GM19328 (cell line): Measurements from ENCODE around the gene LEMD1.

Experiments
- ATAC-seq: cut with Tn5 transposase; IDR thresholded peaks from one replicate; pipeline ENCODE4 v1.9.1; 2021; ENCODE audit warnings: mild to moderate bottlenecking, moderate library complexity; ENCODE audit not compliant: unreplicated experiment

Gene LEMD1, protein sequence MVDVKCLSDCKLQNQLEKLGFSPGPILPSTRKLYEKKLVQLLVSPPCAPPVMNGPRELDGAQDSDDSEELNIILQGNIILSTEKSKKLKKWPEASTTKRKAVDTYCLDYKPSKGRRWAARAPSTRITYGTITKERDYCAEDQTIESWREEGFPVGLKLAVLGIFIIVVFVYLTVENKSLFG

DNA sequence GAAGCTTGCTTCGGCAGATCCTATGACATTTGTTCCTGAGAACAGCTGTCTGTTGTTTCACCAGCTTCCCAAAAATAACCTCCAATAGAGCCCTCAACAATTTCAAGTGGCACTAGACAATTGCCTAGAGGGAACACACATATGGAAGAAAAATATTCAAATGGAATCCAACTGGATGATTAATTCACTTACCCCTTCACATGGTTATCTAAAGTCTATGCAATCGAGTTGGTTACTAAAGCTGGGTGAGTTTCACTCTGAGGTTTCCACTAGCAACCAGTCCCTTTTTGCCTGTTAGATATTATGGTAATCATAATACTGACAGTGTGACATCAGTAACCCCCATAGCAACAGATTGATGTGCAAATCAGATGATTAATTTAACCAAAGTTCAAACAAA lies at the start of gene LEMD1:
LEMD1 (minus strand) TSS at position 259 of the 400 bp plus-strand sequence. CDS start 1,520 bp downstream, outside the sequence.
- no peak for ATAC-seq

DNA sequence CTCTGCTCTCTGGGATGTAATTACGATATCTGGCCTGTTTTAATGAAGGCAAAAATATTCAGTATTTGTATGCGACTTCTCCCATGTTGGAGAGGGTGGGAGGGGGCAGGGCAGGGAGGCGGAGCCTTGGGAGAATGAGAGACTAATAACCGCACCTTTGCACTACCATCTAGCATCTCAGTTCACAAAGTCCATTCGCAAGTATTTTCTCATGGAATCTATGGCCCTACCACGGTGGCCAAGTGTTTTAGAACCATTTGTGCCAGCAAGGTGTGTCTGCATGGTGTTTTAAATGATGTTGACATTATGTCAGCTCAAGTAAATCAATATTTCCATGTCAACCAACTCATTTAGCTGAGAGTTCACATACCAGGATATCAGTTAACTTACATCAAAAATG lies 48.3 kb upstream of the LEMD1 start:
- ATAC-seq: no peak

DNA sequence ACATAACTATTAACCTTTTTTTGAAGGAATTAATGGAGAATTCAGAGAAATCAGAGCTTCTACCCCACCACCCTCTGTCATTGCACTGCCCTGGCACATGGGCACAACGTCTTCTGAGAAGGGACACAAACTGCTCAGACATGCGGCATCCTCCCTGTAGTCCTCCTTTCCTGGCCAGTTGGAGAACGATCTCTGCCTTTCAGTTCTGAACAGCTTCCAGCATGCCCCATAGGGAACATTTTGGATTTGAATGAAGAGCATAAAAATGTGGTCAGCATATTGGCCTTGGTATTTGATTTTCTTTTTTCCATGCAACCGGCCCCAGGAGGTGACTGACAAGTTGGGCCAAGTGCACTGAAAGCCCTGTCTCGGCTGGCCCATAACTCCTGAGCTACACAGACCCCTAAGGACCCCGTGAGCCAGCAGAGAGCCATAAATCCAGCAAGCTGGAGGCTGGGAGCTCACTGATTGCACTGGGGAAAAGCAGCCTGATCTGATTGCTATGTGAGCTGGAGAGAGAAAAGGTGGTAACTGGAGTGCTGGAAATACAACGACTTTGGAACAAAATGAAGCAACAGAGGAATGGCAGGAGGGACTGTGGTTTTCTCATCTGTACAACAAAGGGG lies 44.9 kb upstream of the LEMD1 start:
- no peak for ATAC-seq

DNA sequence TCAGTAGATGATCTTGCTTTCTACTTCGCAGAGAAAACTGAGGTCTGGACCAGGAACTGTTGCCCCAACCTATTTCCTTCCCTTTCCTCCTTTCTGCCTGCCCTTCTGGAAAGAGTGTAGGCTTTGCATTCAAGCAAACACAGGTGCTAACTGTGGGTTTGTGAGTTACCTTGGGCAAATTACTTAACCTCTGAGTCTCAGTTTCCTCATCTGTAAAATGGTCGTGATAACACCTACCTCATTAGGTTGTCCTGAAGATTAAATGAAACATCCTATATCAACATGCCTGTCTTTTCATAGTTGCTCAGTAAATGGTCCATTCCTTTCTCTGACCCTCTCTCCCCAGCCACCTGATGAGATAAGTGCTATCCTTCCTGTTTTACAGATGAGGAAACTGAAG lies 43.5 kb upstream of the LEMD1 start:
- no peak for ATAC-seq

GRCh38 chr1:205458777-205459566 lies 37.1 kb upstream of the LEMD1 start:
- no peak for ATAC-seq

DNA sequence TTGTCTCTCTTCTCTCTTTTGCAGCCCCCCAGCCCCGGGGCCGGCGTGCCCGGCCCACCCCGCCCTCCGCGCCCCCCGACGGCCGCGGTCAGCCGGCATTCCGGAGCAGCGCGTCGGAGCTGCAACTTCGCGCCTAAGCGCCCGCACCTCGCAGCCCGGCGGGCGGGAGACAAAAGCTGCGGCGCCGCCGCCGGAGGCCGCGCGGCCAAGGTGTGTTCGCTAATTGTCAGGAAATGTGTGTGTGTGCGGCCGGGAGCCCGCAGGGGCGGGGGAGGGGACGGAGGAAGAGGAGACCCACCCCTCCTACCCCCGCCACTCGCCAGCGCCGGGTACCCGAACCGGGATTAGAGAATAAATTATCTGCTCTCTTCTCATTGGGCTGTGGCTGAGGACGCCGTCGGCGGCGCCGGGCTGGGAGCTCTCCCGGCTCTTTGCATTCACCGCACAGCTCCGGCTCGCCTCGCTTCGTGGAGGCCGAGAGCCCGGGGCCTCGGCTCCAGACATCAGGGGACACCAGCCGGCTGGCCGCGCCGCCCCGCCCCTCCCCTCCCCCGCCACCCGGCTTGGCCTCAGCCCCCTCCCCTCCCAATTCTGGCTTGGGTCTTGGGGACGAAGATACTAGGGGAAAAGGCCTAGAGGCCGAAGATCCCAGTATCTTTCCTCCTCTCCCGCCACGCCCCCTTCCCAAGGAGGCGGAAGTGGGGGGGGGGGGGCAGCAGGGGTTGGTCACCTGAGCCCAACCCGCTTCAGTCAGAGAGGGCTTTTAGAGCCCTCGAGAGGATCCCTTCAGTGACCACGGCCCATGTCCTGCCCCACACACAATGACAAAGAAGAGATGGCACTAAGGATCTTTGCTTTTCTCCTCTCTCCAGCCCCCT lies 35.3 kb upstream of the LEMD1 start:
- ATAC-seq: no peak

DNA sequence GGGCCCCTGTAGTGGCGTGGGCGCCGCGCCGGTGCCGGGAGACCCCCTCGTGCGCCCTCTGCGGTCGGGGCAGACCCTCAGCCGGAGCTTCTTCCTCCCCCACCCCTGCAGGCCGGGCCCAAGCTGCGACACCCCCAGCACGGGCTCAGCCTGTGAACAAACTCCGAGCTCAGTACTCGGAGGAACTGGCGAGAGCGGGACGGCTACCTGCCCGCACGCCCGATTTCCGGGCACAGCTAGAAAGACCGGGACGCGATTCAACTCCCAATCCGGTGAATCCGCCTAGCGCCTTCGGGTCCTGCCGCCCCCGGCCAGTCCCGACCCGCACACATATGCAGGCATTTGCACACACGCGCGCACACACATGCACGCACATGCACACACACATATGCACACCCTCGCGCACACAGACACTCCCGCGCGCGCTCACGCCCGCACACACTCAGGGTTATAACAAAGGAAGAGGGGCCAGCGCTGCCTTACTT lies 34.6 kb upstream of the LEMD1 start:
- no peak for ATAC-seq

GRCh38 chr1:205455581-205456382 lies 33.9 kb upstream of the LEMD1 start, which contains the start of gene BLACAT1:
TSS of gene BLACAT1 (minus strand) at chr1:205456045.
- ATAC-seq: no peak

DNA sequence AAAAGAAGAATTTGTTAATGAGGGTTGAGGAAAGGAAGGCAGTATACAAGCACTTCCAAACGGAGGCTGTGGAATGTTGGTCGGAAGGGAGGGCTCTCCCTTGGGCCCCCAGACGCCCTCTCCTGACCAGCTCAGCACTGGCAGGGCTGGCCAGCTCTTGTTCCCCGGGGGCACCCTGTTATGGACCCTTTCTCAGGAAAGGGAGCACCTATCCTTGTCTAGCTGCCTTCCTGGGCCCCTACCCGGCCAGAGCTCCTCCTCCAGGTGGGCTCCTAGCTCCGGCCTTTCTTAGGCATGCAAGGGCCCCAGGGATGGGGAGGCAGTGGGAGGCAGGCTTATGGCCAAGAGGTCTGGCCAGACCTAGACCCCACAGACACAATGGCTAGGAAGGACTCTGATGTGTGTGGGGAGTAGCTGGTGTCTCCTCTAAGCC lies 33.1 kb upstream of the LEMD1 start:
- no peak for ATAC-seq

- ATAC-seq: no peak
Observed at GRCh38 chr1:205453466-205453865, 31.6 kb upstream of the LEMD1 start.

DNA sequence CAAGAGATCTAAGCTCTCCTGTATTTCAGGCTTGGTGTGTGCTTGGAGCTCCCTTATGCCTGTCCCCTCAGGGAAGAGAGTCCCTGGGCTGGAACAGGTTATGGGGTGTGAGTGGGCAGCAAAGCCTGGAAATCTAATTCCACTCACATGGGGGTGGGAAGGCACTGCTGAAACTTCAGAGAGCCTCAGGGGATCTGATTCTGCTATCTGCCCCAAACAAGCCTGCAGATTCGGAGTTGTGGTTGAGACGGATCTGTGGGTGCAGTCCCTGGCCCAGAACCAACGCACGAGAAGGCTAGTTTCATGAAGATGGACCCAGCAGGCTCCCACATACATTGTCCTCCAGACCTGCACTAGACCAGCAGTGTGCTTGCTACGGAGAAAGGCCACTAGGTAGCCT lies 31.1 kb upstream of the LEMD1 start:
- ATAC-seq: no peak

DNA sequence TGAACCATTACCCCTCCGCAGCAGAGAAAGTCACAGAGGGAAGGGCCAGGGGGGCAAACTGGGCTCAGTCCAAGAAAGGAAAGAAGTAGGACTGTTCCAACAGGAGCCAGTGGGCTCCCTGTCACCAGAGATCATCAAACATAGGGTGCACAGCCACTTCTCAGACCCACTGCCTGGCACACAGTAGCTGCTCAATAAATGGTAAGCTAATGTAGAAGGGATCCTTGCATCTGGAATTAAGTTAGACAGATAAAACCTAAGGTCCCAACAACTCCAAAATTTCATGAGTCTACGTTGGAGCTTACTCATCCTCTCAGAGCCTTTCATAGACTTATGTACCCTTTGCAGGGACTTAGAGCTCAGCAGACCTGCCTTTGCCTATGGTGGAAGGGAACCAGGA lies 30.5 kb upstream of the LEMD1 start:
- no peak for ATAC-seq

- no peak for ATAC-seq
Observed at GRCh38 chr1:205451759-205452164, 29.9 kb upstream of the LEMD1 start.

DNA sequence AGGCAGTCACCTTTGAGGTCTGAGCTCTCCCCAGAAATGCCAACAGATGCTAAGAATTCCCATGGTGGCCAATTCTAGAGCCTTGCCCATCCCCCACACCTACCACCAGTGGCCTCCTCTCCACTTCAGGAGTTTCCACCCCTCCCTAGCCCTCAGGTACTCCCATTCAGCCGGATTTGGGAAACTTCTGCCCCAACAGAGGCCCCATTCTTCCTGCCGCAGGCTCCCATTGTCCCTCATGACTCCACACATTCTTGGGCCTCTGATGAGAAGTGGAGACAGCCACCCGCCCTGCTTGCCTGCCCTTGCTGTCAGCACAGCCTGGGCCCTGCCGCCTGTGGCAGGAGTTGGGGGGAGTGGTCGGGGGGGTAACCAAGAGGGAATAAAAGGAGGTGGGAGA lies 29.3 kb upstream of the LEMD1 start:
- no peak for ATAC-seq

DNA sequence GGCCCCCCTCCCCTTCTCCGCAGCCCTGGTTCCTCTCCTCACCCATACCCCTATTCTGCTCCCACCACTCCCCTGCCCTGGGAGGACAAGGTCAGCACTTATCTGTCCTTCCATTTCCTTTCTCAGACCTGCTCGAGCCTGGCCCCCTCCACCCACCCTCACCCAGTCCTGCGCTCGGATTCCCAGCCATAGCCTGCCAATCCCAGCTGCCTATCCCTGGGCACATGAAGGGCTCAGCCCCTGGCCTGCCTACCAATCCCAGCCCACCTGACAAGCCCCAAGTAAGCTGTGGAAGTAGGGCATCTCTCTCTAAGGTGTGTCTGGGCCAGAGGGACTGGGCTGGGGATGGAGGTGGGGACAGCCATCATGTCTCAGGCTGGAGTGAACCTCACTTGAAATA lies 28.6 kb upstream of the LEMD1 start:
- no peak for ATAC-seq

DNA sequence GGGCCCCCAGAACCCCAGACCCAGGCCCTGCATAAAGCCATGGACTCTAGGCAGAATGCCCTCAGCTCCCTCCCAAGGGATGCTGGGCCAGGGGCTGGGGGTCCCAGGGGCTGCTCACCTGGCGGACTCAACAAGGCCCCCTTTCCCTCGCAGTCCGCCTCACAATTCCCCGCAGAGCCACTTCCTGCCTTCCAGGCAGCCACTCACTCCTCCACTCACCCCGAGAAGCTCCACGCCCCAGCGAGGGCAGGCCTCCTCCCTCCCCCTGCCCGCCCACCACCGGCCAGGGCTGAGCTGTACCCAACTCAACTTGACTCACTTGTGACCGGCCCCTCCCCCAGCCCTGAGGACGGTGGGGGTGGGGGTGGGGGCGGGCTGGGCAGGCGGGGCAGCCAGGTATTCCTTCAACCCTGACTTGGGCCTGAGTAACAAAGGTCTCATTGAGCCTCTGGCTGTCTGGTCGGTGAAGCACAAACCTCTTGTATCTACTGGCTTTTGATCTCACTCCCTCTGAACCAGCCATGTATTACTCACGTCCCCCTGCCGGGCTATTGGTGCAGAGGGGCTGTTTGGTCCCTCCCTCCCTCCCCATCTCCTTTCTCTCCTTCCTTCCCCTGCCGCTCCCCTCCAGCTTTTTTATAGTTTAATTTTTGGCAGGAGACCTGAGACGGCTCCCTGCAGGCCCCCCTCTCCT lies 28.0 kb upstream of the LEMD1 start:
- no peak for ATAC-seq

DNA sequence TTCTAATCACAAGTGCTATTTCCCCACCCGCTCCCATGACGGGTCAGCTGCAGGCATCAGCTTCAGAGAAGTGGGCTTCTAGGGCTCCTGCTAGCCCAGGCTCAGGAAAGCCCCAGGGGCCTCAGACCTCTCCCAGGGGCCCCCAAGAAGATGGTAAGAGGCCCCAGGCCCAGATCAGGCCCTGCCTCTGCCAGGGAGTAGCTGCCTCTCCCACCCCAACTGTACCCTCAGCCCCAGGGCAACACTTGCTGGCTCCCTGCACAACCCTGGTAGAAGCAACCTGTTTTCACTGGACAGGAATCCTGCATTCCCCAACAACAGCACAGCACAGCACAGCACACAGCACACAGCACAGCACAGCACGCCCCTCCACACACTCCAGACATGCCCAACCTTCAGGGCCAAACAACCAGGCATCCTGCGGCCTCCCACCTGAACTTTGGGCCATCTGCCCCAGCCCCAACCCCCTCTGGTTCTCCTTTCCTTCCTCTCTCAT lies 27.4 kb upstream of the LEMD1 start:
- ATAC-seq: no peak

GRCh38 chr1:205448540-205449253 lies 26.8 kb upstream of the LEMD1 start:
- ATAC-seq: no peak
